HL-60 (cell line): ENCODE results near the gene STX2.
"Not testable (repeated sequence)": the region's sequence is repeated elsewhere in the genome, so short reads cannot be mapped to it uniquely, and the experiment has no call there.

Source experiments
- POLR2AphosphoS5 ChIP-seq: IDR thresholded peaks from 2 replicates; pipeline ENCODE4 v1.6.1; 2012; ENCODE audit warnings: low read depth
- TF ChIP-seq, protein P1 (sequence below): IDR thresholded peaks from one replicate; pipeline ENCODE4 v1.5.1; 2011; ENCODE audit warnings: low read length, control low read depth, inconsistent platforms; ENCODE audit not compliant: insufficient read depth
- TF ChIP-seq, protein P2 (sequence below): IDR thresholded peaks from 2 replicates; pipeline ENCODE4 v1.6.1; 2012; ENCODE audit warnings: low read depth; ENCODE audit not compliant: insufficient replicate concordance

- TF ChIP-seq, protein P1, sequence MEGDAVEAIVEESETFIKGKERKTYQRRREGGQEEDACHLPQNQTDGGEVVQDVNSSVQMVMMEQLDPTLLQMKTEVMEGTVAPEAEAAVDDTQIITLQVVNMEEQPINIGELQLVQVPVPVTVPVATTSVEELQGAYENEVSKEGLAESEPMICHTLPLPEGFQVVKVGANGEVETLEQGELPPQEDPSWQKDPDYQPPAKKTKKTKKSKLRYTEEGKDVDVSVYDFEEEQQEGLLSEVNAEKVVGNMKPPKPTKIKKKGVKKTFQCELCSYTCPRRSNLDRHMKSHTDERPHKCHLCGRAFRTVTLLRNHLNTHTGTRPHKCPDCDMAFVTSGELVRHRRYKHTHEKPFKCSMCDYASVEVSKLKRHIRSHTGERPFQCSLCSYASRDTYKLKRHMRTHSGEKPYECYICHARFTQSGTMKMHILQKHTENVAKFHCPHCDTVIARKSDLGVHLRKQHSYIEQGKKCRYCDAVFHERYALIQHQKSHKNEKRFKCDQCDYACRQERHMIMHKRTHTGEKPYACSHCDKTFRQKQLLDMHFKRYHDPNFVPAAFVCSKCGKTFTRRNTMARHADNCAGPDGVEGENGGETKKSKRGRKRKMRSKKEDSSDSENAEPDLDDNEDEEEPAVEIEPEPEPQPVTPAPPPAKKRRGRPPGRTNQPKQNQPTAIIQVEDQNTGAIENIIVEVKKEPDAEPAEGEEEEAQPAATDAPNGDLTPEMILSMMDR: not testable (repeated sequence)
- TF ChIP-seq, protein P2, sequence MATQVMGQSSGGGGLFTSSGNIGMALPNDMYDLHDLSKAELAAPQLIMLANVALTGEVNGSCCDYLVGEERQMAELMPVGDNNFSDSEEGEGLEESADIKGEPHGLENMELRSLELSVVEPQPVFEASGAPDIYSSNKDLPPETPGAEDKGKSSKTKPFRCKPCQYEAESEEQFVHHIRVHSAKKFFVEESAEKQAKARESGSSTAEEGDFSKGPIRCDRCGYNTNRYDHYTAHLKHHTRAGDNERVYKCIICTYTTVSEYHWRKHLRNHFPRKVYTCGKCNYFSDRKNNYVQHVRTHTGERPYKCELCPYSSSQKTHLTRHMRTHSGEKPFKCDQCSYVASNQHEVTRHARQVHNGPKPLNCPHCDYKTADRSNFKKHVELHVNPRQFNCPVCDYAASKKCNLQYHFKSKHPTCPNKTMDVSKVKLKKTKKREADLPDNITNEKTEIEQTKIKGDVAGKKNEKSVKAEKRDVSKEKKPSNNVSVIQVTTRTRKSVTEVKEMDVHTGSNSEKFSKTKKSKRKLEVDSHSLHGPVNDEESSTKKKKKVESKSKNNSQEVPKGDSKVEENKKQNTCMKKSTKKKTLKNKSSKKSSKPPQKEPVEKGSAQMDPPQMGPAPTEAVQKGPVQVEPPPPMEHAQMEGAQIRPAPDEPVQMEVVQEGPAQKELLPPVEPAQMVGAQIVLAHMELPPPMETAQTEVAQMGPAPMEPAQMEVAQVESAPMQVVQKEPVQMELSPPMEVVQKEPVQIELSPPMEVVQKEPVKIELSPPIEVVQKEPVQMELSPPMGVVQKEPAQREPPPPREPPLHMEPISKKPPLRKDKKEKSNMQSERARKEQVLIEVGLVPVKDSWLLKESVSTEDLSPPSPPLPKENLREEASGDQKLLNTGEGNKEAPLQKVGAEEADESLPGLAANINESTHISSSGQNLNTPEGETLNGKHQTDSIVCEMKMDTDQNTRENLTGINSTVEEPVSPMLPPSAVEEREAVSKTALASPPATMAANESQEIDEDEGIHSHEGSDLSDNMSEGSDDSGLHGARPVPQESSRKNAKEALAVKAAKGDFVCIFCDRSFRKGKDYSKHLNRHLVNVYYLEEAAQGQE: not testable (repeated sequence)
- not testable (repeated sequence) for TF ChIP-seq POLR2AphosphoS5
Measured at GRCh38 chr12:130848785-130849305, 9.8 kb upstream of the STX2 start.
